CD4-positive, CD25-positive, alpha-beta regulatory T cell (primary cell): ENCODE measurements around the gene TSPEAR. TPM values are rescaled to one million over a fixed set of nuclear protein-coding genes. Genes with fewer than 3 reads are reported as not detected.

Experiments
- ATAC-seq, 2 donors: fragments of 150-1000 bp; cut with Tn5 transposase; one replicate each; pipeline ENCODE4 v1.10.0; 2021; ENCODE audit warnings: low read depth in 2 of 2, moderate number of reproducible peaks in 2 of 2, moderate library complexity in 1 of 2
- DNase-seq, 3 donors: peaks; one replicate each; pipeline versions ENCODE4 v3.0.0 to v3.0.0-alpha.2; 2012 to 2022; ENCODE audit warnings: mixed read lengths in 1 of 3
- H3K27ac ChIP-seq: one replicate; pipeline ENCODE4 v1.7.0; 2013; ENCODE audit warnings: mild to moderate bottlenecking, low read length; ENCODE audit not compliant: insufficient read depth, poor library complexity, severe bottlenecking
- H3K27me3 ChIP-seq: one replicate; pipeline ENCODE4 v1.7.0; 2013; ENCODE audit warnings: low read length; ENCODE audit not compliant: control insufficient read depth, insufficient read depth
- H3K36me3 ChIP-seq: one replicate; pipeline ENCODE4 v1.7.0; 2013; ENCODE audit warnings: mild to moderate bottlenecking, low read length, moderate library complexity; ENCODE audit not compliant: control insufficient read depth, insufficient read depth
- H3K4me1 ChIP-seq: 2 replicates; pipeline ENCODE4 v1.7.0; 2013; ENCODE audit warnings: mild to moderate bottlenecking, low read length; ENCODE audit not compliant: insufficient read depth, control insufficient read depth, poor library complexity, severe bottlenecking
- H3K4me3 ChIP-seq: one replicate; pipeline ENCODE4 v1.7.0; 2013; ENCODE audit warnings: low read depth, mild to moderate bottlenecking, low read length, moderate library complexity
- H3K9me3 ChIP-seq, 2 experiments: 1 replicate in 1 of 2; 2 replicates in 1 of 2; pipeline ENCODE4 v1.7.0; 2013; ENCODE audit warnings: low read length in 2 of 2, mild to moderate bottlenecking in 1 of 2, moderate library complexity in 1 of 2; ENCODE audit not compliant: control insufficient read depth in 2 of 2
- H3K27ac Mint-ChIP-seq, 3 donors: one replicate each; pipeline ENCODE4 v1.8.0; 2020 to 2022; ENCODE audit warnings: mild to moderate bottlenecking in 3 of 3, mixed read lengths in 3 of 3, moderate library complexity in 2 of 3
- H3K27me3 Mint-ChIP-seq: one replicate; pipeline ENCODE4 v1.8.0; 2022; ENCODE audit warnings: mild to moderate bottlenecking, mixed read lengths
- H3K36me3 Mint-ChIP-seq: one replicate; pipeline ENCODE4 v1.8.0; 2020; ENCODE audit warnings: mixed read lengths
- H3K4me1 Mint-ChIP-seq, 4 donors: one replicate each; pipeline ENCODE4 v1.8.0; 2020 to 2022; ENCODE audit warnings: mixed read lengths in 4 of 4, mild to moderate bottlenecking in 1 of 4
- H3K4me3 Mint-ChIP-seq, 4 donors: one replicate each; pipeline ENCODE4 v1.8.0; 2020 to 2022; ENCODE audit warnings: mild to moderate bottlenecking in 4 of 4, mixed read lengths in 4 of 4, moderate library complexity in 3 of 4
- H3K9me3 Mint-ChIP-seq, 7 donors: one replicate each; pipeline ENCODE4 v1.8.0; 2020 to 2022; ENCODE audit warnings: mixed read lengths in 7 of 7, mild to moderate bottlenecking in 3 of 7, moderate library complexity in 2 of 7
- polyA plus RNA-seq, 4 donors: library from polyadenylated mRNA; unstranded; fragments of 300-500 nt; fragmentation: Illumina TruSeq; gene quantifications; one replicate each; pipeline ENCODE4 v1.2.3, GENCODE V29; 2021
- total RNA-seq: library from RNA; stranded (reverse); gene quantifications from one replicate; pipeline ENCODE4 v1.2.3, GENCODE V29; 2022

TSPEAR gene
- total and polyA plus RNA-seq, 5 donors from 2014 or later = 0.05 TPM; not detected in 4

- H3K9me3 Mint-ChIP-seq = peaks cover 0 to 5% (median 0%) of the 10 kb centered on the region in 7 donors
- Histone ChIP-seq H3K27ac (no peak within 1 kb of the TSS), H3K36me3 (no peaks in the 10 kb centered on the region), H3K4me3 (no peak within 1 kb of the TSS), H3K27me3 (no peaks in the 10 kb centered on the region), H3K4me1 (no peaks in the 10 kb centered on the region), H3K9me3 (peaks cover 0 to 16% of the 10 kb centered on the region in 2 experiments)
- H3K4me1 Mint-ChIP-seq = peaks cover 0 to 3% (median 0%) of the 10 kb centered on the region in 4 donors
- H3K27me3 Mint-ChIP-seq = no peaks in the 10 kb centered on the region
- no peaks in the 10 kb centered on the region for H3K36me3 Mint-ChIP-seq
- ATAC-seq (no peak), DNase-seq (no peak)
- peak within 1 kb of the TSS in 1 of 4 donors; percentile 10 for H3K4me3 Mint-ChIP-seq
- H3K27ac Mint-ChIP-seq = no peak within 1 kb of the TSS
Measured at GRCh38 chr21:44539991-44540666, 171.2 kb downstream of the TSPEAR start, which contains the start of gene KRTAP10-1. Gene KRTAP10-1 (minus strand): TSS chr21:44540195. CDS start chr21:44540150, 45 bp downstream.

- Mint-ChIP-seq H3K4me3 (no peak overlapping the region), H3K27me3 (no peaks in the 10 kb centered on the region), H3K36me3 (no peaks in the 10 kb centered on the region), H3K9me3 (peaks cover 0 to 3% (median 0%) of the 10 kb centered on the region in 7 donors), H3K27ac (no peak overlapping the region), H3K4me1 (peaks cover 0 to 3% (median 0%) of the 10 kb centered on the region in 4 donors)
- DNase-seq (no peak), ATAC-seq (no peak)
- Histone ChIP-seq H3K9me3 (peaks cover 0 to 16% of the 10 kb centered on the region in 2 experiments), H3K27ac (no peak overlapping the region), H3K4me1 (no peaks in the 10 kb centered on the region), H3K27me3 (no peaks in the 10 kb centered on the region), H3K4me3 (no peak overlapping the region), H3K36me3 (no peaks in the 10 kb centered on the region)
Measured at GRCh38 chr21:44539046-44539445, 172.3 kb downstream of the TSPEAR start.

GRCh38 chr21:44537930-44538911 lies 173.2 kb downstream of the TSPEAR start:
- H3K36me3 Mint-ChIP-seq = no peaks in the 10 kb centered on the region
- H3K27me3 Mint-ChIP-seq = no peaks in the 10 kb centered on the region
- no peaks in the 10 kb centered on the region for H3K36me3 ChIP-seq
- peaks cover 0 to 3% (median 0%) of the 10 kb centered on the region in 7 donors for H3K9me3 Mint-ChIP-seq
- no peak overlapping the region for H3K4me3 Mint-ChIP-seq
- ATAC-seq (no peak), DNase-seq (no peak)
- peaks cover 0 to 13% of the 10 kb centered on the region in 2 experiments for H3K9me3 ChIP-seq
- H3K4me1 Mint-ChIP-seq = peaks cover 0 to 3% (median 0%) of the 10 kb centered on the region in 4 donors
- peak overlapping the region in 1 of 3 donors; percentile 63 for H3K27ac Mint-ChIP-seq
- no peak overlapping the region for H3K4me3 ChIP-seq
- no peaks in the 10 kb centered on the region for H3K27me3 ChIP-seq
- H3K4me1 ChIP-seq = no peaks in the 10 kb centered on the region
- no peak overlapping the region for H3K27ac ChIP-seq

- DNase-seq (no peak), ATAC-seq (no peak)
- no peak overlapping the region for H3K27ac Mint-ChIP-seq
- H3K36me3 Mint-ChIP-seq = no peaks in the 10 kb centered on the region
- no peaks in the 10 kb centered on the region for H3K27me3 Mint-ChIP-seq
- peaks cover 0 to 2% (median 0%) of the 10 kb centered on the region in 7 donors for H3K9me3 Mint-ChIP-seq
- Histone ChIP-seq H3K36me3 (no peaks in the 10 kb centered on the region), H3K4me1 (no peaks in the 10 kb centered on the region), H3K27ac (no peak overlapping the region), H3K27me3 (no peaks in the 10 kb centered on the region), H3K9me3 (no peaks in the 10 kb centered on the region), H3K4me3 (no peak overlapping the region)
- H3K4me3 Mint-ChIP-seq = no peak overlapping the region
- peaks cover 0 to 3% (median 0%) of the 10 kb centered on the region in 4 donors for H3K4me1 Mint-ChIP-seq
Measured at GRCh38 chr21:44535963-44536362, 175.4 kb downstream of the TSPEAR start.

- Mint-ChIP-seq H3K27me3 (no peaks in the 10 kb centered on the region), H3K4me1 (peaks cover 0 to 3% (median 0%) of the 10 kb centered on the region in 4 donors), H3K4me3 (no peak overlapping the region), H3K36me3 (no peaks in the 10 kb centered on the region), H3K27ac (no peak overlapping the region), H3K9me3 (peaks cover 0 to 2% (median 0%) of the 10 kb centered on the region in 7 donors)
- DNase-seq (no peak), ATAC-seq (no peak)
- no peaks in the 10 kb centered on the region for H3K4me1 ChIP-seq
- H3K27ac ChIP-seq = no peak overlapping the region
- no peaks in the 10 kb centered on the region for H3K27me3 ChIP-seq
- no peaks in the 10 kb centered on the region for H3K9me3 ChIP-seq
- H3K36me3 ChIP-seq = no peaks in the 10 kb centered on the region
- H3K4me3 ChIP-seq = no peak overlapping the region
Measured at GRCh38 chr21:44534688-44535087, 176.7 kb downstream of the TSPEAR start.

DNA sequence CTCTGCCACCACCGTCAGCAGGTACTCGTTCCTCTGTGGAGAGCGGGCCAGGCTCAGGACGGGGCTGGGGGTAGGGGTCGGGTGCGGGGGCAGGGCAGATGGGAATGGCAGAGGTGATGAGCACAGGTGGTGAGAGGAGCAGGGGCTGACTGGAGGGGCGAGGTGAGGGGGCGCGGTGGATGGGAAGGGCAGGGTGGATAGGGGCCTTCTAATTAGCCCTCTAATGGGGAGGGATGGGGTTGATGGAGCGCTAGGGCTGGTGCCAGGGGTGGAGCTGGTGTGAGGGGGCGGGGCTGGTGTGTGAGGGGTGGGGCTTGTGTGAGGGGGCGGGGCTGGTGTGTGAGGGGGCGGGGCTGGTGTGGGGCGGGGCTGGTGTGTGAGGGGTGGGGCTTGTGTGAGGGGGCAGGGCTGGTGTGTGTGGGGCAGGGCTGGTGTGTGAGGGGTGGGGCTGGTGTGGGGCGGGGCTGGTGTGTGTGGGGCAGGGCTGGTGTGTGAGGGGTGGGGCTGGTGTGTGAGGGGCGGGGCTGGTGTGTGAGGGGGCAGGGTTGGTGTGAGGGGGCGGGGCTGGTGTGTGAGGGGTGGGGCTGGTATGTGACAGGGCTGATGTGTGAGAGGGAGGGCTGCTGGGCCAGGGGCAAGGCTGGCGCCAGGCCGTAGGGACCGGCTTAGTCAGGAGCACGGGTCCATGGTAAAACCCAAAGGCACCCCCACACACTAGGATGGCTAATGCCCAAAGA lies 177.3 kb downstream of the TSPEAR start:
- Histone ChIP-seq H3K4me3 (no peak overlapping the region), H3K9me3 (no peaks in the 10 kb centered on the region), H3K27ac (no peak overlapping the region), H3K36me3 (no peaks in the 10 kb centered on the region), H3K4me1 (no peaks in the 10 kb centered on the region), H3K27me3 (no peaks in the 10 kb centered on the region)
- Mint-ChIP-seq H3K27me3 (no peaks in the 10 kb centered on the region), H3K36me3 (no peaks in the 10 kb centered on the region), H3K4me1 (peaks cover 0 to 3% (median 0%) of the 10 kb centered on the region in 4 donors), H3K4me3 (no peak overlapping the region), H3K9me3 (peaks cover 0 to 1% (median 0%) of the 10 kb centered on the region in 7 donors), H3K27ac (peak overlapping the region in 1 of 3 donors; percentile 38)
- DNase-seq = no peak
- no peak for ATAC-seq
